Activated CD8-positive, alpha-beta memory T cell treated with anti-CD3 and anti-CD28 coated beads for 24 hours (primary cell): ENCODE measurements around the gene TMEM126B.

Source experiments
- DNase-seq: peaks from one replicate; pipeline ENCODE4 v3.0.0-alpha.2; 2020

The TMEM126B gene

DNA sequence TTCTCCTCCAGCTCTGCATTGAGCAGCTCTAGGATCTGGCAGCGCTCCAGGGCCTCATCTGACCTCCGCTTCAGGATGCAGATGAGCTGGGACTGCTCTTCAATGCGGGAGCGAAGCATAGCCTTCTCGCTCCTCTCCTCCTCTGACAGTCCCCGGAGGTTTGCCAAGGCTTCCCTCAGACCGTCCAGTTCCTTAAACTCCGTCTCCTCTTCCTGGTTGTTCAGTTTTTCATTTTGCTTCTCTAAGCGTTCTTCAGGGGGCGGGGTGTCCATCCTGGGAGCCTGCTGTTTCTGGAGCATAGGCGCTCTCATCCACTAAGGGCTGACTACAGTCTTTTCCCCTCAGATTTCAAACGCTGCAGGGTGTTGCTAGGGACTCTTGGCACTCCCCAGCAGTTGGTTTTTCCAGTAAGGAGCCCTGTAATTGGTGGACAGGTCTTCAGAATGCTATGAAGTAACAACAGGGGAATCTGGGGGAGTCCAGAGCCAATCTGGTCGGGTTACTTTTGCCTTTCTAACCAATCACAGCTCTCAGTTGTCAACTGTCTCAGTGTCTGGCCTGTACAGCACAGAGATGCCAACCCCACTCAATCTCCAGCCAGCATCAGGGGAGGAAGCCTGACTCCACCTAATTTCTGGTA lies 57.5 kb downstream of the TMEM126B start, which contains the start of gene CCDC89:
Gene CCDC89 (minus strand): TSS at position 376 of the 640 bp plus-strand sequence. CDS start 65 bp downstream, at position 311.
- DNase-seq, result no peak
